PFSK-1 (cell line): ENCODE data around the gene C2orf49.
A peak's percentile ranks its signal among the peaks of the same experiment; 100 is the strongest.

Experiments
- FOXP2 ChIP-seq: optimal IDR thresholded peaks from 2 replicates; pipeline ENCODE3; 2011; ENCODE audit warnings: borderline replicate concordance, control low read depth, inconsistent platforms; ENCODE audit not compliant: insufficient read depth; ENCODE audit errors: extremely low read length, extremely low read depth
- POLR2AphosphoS5 ChIP-seq: IDR thresholded peaks from 2 replicates; pipeline ENCODE4 v1.6.1; 2012; ENCODE audit warnings: low read depth, mild to moderate bottlenecking, control low read depth, low read length, moderate library complexity
- SIN3A ChIP-seq: IDR thresholded peaks from 2 replicates; pipeline ENCODE4 v1.6.1; 2012; ENCODE audit warnings: mild to moderate bottlenecking, low read length, moderate library complexity, borderline replicate concordance; ENCODE audit not compliant: insufficient read depth
- TAF1 ChIP-seq: IDR thresholded peaks from 2 replicates; pipeline ENCODE4 v1.6.1; 2012; ENCODE audit warnings: low read length, control low read depth, borderline replicate concordance; ENCODE audit not compliant: insufficient read depth
- TF ChIP-seq, protein P1 (sequence below), 2 experiments: IDR thresholded peaks; 2 replicates each; pipeline versions ENCODE4 v1.6.1 to v1.8.0; 2011 to 2012; ENCODE audit warnings: low read depth in 2 of 2, low read length in 2 of 2, control low read depth in 1 of 2, inconsistent platforms in 1 of 2, mild to moderate bottlenecking in 1 of 2, moderate library complexity in 1 of 2; ENCODE audit not compliant: insufficient read depth in 1 of 2

C2orf49 gene

DNA sequence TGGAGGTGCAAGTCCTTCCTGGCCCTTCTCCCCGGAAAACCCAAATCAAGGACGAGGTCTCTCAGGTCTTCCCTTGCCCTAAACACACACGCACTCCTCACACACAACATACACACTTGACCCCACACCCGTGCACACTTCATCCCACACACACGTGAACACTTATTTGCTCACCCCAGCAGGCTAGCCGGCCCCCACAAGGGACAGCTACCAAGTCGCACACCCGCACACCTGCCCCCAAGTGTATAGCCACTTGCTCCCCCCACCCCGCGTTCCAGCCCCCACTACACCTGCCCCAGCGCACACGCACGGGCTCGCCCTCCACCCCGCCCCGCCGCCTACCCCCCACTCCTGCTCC is 8.2 kb upstream of the C2orf49 start:
- TF ChIP-seq SIN3A (no peak), FOXP2 (no peak), TAF1 (no peak), POLR2AphosphoS5 (no peak)
- TF ChIP-seq, protein P1, sequence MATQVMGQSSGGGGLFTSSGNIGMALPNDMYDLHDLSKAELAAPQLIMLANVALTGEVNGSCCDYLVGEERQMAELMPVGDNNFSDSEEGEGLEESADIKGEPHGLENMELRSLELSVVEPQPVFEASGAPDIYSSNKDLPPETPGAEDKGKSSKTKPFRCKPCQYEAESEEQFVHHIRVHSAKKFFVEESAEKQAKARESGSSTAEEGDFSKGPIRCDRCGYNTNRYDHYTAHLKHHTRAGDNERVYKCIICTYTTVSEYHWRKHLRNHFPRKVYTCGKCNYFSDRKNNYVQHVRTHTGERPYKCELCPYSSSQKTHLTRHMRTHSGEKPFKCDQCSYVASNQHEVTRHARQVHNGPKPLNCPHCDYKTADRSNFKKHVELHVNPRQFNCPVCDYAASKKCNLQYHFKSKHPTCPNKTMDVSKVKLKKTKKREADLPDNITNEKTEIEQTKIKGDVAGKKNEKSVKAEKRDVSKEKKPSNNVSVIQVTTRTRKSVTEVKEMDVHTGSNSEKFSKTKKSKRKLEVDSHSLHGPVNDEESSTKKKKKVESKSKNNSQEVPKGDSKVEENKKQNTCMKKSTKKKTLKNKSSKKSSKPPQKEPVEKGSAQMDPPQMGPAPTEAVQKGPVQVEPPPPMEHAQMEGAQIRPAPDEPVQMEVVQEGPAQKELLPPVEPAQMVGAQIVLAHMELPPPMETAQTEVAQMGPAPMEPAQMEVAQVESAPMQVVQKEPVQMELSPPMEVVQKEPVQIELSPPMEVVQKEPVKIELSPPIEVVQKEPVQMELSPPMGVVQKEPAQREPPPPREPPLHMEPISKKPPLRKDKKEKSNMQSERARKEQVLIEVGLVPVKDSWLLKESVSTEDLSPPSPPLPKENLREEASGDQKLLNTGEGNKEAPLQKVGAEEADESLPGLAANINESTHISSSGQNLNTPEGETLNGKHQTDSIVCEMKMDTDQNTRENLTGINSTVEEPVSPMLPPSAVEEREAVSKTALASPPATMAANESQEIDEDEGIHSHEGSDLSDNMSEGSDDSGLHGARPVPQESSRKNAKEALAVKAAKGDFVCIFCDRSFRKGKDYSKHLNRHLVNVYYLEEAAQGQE (IDR thresholded peaks at IDR 0.05; ENCODE audit: insufficient read depth in 1 of 2, low read depth in 2 of 2, low read length in 2 of 2): no peak

DNA sequence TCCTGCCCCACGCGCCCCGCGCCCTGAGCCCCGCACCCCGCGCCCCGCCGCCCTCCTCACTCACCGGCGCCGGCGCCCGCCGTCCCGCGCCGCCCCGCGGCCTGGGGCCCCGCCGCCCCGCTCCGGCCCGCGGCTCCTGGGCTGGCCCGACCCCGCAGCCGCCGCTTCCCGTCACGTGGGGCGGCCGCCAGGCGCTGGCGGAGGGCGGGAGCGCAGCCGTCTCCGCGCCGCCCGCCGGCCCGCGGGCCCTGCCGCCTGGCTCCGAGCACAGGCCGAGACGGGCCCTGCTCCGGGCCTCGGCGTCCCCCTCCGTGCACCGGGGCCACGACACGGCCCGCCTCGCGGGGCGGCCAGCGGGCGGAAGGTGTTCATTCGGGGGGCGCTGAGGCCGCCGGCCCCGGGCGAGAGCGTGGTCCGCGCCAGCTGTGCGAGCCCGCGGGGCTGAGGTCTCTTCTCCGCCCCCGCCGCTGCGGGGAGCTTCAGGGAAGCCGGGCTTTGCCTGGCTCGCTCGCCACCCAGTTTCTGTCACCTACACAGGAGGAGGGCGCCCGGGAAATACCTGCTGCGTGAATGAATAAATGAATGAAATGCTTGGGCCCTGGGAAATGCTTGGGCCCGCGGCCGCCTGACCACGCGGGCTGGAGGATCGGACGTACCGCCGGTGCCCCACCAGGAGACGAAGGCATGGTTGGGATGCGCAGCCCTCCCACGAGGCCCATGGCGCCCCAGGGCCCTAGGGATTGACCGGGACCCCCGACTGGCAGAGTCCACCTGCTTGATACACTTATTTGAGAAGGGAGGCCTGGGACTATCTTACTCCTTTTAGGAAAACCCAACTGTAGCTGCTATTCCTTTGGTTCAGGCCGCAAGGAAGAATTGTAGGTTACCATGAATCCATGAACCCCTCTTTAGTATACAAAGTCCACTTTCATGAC is 7.5 kb upstream of the C2orf49 start, which contains the start of gene TGFBRAP1:
TGFBRAP1 (minus strand) TSS at position 175 of the 935 bp plus-strand sequence. CDS start 21,434 bp downstream, outside the sequence.
- no peak for TF ChIP-seq POLR2AphosphoS5
- TF ChIP-seq FOXP2: no peak
- TF ChIP-seq, protein P1 (IDR thresholded peaks at IDR 0.05; ENCODE audit: insufficient read depth in 1 of 2, low read depth in 2 of 2, low read length in 2 of 2): no peak
- 0 out of 2 replicates have a peak, but pooled peaks have one; percentile 33 for TF ChIP-seq TAF1
- TF ChIP-seq SIN3A: no peak

DNA sequence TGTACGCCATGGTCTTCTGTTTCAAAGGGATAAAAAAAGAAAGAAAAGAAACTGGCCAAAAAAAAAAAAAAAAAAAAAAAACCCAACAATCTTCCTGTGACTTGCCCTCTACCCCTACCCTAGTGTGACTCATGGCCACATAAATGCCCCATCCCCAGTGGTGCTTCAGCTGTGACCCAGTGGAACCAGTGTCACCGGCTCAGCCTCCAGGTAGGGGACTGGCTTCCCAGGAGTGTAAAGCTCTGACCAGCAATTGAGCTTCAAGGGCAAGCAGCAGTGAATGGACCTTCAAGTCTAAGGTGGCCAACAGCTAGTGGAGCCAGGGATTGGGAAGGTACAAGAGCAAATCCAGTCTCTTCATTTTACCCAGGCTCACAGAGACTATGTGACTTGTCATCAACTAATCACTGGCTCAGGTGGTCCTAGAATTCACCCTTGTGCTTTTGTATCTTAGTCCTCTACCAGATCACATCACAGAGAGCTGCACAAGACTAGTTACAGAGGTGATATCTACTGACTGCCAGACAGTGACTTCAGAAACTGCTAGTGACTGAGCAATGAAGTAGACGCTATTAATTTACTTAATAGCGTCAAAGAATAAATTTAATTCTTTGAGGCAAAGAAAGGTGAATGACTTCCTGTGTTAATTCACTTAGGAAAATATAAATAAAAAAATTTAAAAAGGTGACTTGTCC is 6.5 kb upstream of the C2orf49 start:
- no peak for TF ChIP-seq SIN3A
- no peak for TF ChIP-seq TAF1
- no peak for TF ChIP-seq POLR2AphosphoS5
- TF ChIP-seq, protein P1 (IDR thresholded peaks at IDR 0.05; ENCODE audit: insufficient read depth in 1 of 2, low read depth in 2 of 2, low read length in 2 of 2): no peak
- TF ChIP-seq FOXP2: no peak

DNA sequence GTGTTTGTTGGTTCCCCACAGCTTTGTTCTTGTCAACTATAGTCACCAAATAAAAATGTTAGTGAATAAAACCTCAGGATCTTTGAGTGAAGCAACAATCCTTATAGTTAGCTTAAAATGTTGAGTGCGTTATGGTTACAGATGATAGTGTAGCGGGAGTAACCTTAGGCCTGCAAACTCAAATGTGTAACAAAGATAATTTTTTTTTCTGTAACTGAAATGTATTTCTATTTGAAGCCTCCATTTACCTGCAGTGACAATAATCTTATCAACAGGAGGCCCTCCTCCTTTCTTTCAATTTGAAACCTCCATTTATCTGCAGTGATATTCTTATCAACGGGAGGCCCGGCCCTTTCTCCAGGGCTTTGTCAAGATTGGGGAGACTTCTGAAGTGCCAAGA is 3.1 kb upstream of the C2orf49 start:
- TF ChIP-seq FOXP2 (no peak), POLR2AphosphoS5 (no peak), SIN3A (no peak), TAF1 (no peak)
- TF ChIP-seq, protein P1 (IDR thresholded peaks at IDR 0.05; ENCODE audit: insufficient read depth in 1 of 2, low read depth in 2 of 2, low read length in 2 of 2): no peak
